Embryonic facial prominence (tissue), 1 donor: Measurements from ENCODE around the gene TP73.

Experiments
- DNase-seq: peaks from one replicate; pipeline ENCODE4 v3.0.0-alpha.2; 2016; ENCODE audit errors: extremely low spot score

The TP73 gene

DNA sequence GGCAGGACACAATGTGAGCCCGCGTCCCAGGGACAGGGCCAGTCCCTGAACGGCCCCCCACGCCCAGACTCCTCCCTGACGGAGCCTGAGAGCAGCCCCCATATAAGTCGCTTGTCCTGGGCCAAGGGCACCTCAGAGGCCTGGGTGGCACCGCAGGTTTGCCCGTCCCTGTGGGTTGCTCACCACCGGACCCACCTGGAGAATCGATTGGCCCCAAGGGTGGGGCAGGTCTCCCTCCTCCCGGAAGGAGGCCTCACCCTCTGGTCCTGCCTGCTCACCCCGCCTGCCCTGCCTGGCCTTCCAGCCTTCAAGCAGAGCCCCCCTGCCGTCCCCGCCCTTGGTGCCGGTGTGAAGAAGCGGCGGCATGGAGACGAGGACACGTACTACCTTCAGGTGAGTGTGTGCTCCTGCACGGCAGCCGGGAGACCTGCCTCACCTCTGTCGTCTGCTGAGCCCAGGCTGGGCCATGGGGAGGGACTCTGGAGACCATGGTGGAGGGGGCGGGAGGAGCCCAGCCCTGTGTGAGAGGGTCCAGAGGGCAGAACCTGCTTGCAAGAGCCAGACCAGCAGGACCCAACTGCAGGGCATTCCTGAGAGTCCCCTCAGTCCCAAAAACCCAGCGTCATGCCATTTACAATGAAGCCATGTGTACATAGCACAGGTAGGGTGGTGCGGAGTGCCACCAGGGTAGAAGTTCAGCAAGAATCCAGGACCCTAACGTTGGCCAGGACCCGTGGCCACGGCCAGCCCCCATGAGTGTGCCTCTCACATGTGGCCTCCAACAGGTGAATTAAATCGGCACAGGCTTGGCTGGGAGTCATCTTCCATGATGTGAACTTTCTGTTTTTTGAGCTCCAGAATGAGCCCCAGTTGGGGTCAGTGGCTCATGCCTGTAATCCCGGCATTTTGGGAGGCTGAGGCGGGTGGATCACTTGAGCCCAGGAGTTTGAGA, 75.8 kb downstream of the TP73 start:
- no peak for DNase-seq

- no peak for DNase-seq
Observed at GRCh38 chr1:3729594-3730542, 77.6 kb downstream of the TP73 start.

DNA sequence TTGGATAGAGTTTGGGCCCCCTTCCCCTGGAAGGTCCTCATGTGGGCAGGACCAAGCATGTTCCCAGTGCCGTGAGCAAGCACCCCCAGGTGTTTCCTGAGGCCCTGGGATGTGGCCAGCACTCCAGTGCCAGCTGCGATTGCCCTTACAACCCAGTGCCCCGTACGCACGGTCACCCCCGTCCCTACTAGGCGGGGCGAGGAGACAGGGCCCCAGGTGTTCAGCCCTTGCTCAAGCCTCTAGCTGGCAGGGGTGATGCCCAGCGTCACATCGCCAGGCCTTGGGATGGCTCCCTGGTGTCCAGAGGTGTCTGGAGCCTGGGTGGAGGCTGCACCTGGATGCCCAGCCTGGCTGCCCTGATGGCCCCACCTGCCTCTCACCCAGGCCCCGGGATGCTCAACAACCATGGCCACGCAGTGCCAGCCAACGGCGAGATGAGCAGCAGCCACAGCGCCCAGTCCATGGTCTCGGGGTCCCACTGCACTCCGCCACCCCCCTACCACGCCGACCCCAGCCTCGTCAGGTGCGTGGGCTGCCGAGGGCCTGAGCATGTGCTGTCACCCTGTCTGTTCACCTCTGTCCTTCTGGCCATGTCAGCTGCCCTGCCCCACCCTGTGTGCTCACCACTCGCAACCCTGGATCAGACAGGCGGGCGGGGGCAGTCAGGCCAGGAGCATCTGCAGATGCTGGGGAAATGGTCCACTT, 78.4 kb downstream of the TP73 start:
- DNase-seq, result no peak

DNA sequence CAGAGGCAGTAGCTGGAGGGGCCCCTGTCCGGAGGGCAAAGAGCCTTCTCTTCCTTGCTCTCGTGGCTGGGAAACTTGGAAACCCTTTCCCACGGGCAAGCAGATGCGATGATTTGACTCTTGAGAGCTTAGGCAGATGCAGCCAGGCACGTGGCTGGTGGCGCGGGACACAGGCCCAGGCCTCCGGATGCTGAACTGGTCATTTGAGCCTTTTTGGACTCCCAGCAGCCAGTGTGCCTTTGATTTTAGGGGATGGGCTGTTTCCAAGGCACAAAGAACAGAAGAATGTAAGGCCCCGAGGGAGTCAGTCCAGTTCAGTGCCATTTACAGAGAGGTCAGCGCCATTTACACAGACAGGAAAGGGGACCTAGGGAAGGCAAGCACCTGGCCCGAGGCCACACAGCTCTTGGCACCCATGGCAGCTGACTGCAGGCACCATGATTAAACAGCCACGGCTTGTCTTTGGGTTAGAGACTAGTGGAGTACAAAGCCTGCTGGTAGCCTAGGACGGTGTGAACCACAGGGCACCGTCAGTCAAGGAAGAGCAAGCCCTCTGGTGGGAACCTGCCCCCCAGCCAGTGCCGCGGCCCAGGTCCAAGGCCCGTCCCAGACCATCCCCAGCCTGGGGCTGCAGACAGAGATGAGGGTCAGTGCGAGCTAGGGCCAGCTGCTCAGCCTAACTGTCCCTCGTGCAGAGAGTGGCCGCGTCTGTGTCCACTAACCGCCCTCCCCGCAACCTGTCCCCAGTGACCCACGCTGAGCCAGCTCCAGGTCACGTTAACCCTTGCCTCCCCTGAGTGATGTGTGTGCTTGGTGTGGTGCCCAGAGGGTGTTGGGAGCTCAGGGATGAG, 79.5 kb downstream of the TP73 start:
- no peak for DNase-seq

- no peak for DNase-seq
Observed at GRCh38 chr1:3732434-3733093, 80.2 kb downstream of the TP73 start.

GRCh38 chr1:3733094-3733882, 81.0 kb downstream of the TP73 start:
- no peak for DNase-seq

DNA sequence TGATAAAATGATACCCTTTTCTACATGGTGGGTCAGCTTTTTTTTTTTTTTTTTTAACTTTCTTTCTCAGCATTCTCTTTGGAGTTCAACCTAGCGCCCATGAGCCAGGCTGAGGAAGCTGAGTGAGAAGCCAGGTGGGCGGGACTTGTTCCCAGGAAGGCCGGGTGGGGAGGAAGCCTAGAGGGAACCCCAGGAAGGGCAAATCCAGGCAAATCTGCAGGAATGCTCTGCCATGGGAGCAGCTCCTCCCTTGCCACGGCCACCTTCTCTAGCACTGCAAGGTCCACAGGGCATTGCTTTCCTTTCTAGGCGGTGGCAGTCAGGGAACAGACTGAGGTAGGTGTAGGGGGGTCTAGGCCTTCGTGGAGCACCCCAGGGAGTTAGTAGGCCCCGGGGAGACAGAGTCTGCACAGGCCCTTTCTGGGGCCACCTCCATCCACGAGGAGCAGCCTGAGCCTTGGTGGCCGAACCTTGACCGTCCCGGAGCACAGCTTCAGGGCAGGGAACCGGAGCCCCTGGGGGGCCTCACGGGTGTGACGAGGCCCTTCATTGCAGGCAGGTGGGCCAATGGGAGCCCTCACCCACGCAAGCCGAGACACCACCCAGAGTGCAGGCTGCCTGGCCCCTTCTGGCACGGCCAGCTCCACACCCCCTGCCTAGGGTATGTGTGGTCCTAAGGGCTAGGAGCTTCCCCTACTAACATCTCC, 81.7 kb downstream of the TP73 start:
- DNase-seq, result no peak

DNA sequence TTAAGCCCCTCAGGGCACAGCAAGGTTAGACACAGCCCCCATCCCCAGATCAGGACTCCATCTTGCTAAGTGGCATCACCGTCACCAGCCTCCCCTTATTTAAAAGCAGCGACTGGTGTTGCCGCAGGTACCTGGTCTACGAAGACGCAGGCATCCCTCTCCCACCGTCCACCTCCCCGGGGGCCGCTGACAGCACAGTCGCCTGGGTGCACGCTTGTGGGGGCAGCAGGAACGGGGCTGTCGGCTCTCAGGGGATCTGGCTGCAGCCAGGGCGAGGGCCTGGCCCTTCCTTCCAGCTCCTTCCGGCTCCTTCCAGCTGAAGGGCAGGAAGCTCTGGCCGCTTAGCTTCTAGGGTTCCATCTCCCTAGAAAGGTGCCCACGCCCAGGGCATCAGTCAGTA, 82.3 kb downstream of the TP73 start:
- DNase-seq, result no peak

GRCh38 chr1:3735027-3735681, 82.8 kb downstream of the TP73 start:
- DNase-seq, result no peak

- no peak for DNase-seq
Observed at GRCh38 chr1:3735688-3736087, 83.4 kb downstream of the TP73 start.

GRCh38 chr1:3736131-3736561, 83.8 kb downstream of the TP73 start:
- no peak for DNase-seq

DNA sequence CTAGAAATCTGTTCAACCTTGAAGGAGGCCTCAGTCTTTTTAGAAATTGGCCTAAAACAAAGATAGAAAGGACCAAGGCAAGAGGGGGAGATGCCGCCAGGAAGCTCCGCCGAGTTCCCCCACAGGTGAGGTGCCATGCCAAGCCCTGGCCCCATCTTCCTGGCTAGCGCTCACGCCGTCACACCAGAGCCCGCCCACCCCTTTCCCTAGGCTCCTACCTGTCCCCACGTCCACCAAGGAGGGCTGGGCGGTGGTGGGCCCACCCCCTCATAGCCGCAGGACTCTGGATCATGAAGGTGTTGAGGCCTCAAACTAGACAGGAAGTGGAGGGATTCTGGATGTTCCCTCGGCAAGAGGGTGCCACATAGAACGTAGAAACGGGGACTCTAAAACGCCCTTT, 84.4 kb downstream of the TP73 start:
- no peak for DNase-seq

DNA sequence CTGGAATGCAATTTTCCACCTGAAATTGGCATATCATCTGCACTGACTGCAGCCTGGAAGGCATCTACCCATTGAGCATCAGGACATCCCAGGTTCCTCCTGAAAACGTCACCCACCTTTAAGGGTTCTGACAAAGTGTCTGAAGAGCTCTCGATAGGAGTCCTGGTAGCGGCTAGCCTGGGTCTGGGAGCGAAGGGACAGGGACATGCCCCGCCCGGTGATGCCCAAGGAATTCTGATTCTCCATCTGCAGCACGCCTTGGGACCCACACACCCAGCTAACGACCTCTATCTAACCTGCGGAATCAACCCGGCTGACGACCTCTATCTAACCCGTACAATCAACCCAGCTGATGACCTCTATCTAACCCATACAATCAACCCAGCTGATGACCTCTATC, 86.6 kb downstream of the TP73 start:
- DNase-seq, result no peak

GRCh38 chr1:3740042-3740441, 87.7 kb downstream of the TP73 start:
- no peak for DNase-seq

GRCh38 chr1:3740752-3741151, 88.4 kb downstream of the TP73 start:
- no peak for DNase-seq

GRCh38 chr1:3741566-3742438, 89.5 kb downstream of the TP73 start:
- DNase-seq, result no peak
